B cell (primary cell): ENCODE results near the gene AMMECR1L.

Source experiments
- CTCF ChIP-seq: fragments of 200-600 bp; IDR thresholded peaks from one replicate; pipeline ENCODE4 v1.8.0; 2022; ENCODE audit warnings: antibody characterized with exemption, mild to moderate bottlenecking
- EZH2 ChIP-seq: IDR thresholded peaks from 2 replicates; pipeline ENCODE4 v1.6.1; 2012; ENCODE audit warnings: borderline replicate concordance, low read depth, mild to moderate bottlenecking, moderate library complexity, low read length; ENCODE audit not compliant: insufficient read depth, poor library complexity, severe bottlenecking

GRCh38 chr2:127927384-127927783 is 41.6 kb upstream of the AMMECR1L start:
- TF ChIP-seq CTCF (no peak), EZH2 (no peak)
